B cell (primary cell): ENCODE measurements around the gene EPB41L4B. TPM values are rescaled to one million over a fixed set of nuclear protein-coding genes. Genes with fewer than 3 reads are reported as not detected.

Source experiments
- ATAC-seq: fragments of 200-7000 bp; cut with Tn5 transposase; one replicate; pipeline ENCODE4 v1.10.0; 2021; ENCODE audit warnings: low read depth, mild to moderate bottlenecking, moderate number of reproducible peaks, moderate library complexity
- CTCF ChIA-PET: fragments of 350-600 bp; sonication (Branson Sonifier 250); formaldehyde crosslinking; loops from one replicate; lab custom pipeline; 2021; ENCODE audit warnings: antibody characterized with exemption, inconsistent platforms; lab: Charles Lee
- POLR2A ChIA-PET: fragments of 350-600 bp; sonication (Branson Sonifier 250); formaldehyde crosslinking; loops from one replicate; lab custom pipeline; 2021; ENCODE audit warnings: antibody characterized with exemption; lab: Charles Lee
- DNase-seq: peaks from one replicate; pipeline ENCODE4 v3.0.0; 2013
- H2AFZ ChIP-seq: 2 replicates; pipeline ENCODE4 v1.6.1; 2012; ENCODE audit warnings: mild to moderate bottlenecking, low read depth, low read length; ENCODE audit not compliant: insufficient read depth, poor library complexity, severe bottlenecking
- H3K27ac ChIP-seq, 2 donors: 1 replicate in 1 of 2; 2 replicates in 1 of 2; pipeline ENCODE4 v1.5.1; 2012 to 2013; ENCODE audit warnings: low read length in 2 of 2, mild to moderate bottlenecking in 2 of 2, moderate library complexity in 1 of 2
- H3K27me3 ChIP-seq, 4 experiments: fragments of 200-600 bp in 1 of 4; sonication (generic) in 1 of 4; replicated peaks in 1 of 4; 1 replicate in 2 of 4; 2 replicates in 2 of 4; pipeline versions ENCODE4 v1.6.1 to v1.7.0; 2013 to 2016; ENCODE audit warnings: low read length in 3 of 4, mild to moderate bottlenecking in 2 of 4, mixed read lengths in 1 of 4, moderate library complexity in 1 of 4; ENCODE audit not compliant: insufficient read depth in 4 of 4, control insufficient read depth in 3 of 4; ENCODE audit errors: control extremely low read depth in 1 of 4
- H3K36me3 ChIP-seq, 2 experiments: replicated peaks in 1 of 2; 1 replicate in 1 of 2; 2 replicates in 1 of 2; pipeline versions ENCODE4 v1.6.1 to v1.7.1; 2013; ENCODE audit warnings: low read length in 1 of 2; ENCODE audit not compliant: insufficient read depth in 2 of 2, control insufficient read depth in 1 of 2; ENCODE audit errors: control extremely low read depth in 1 of 2, extremely low read depth in 1 of 2
- H3K4me1 ChIP-seq, 2 donors: fragments of 200-600 bp in 1 of 2; sonication (generic) in 1 of 2; 1 replicate in 1 of 2; 2 replicates in 1 of 2; pipeline versions ENCODE4 v1.5.1 to v1.6.1; 2013 to 2017; ENCODE audit warnings: low read length in 2 of 2; ENCODE audit not compliant: control insufficient read depth in 2 of 2, insufficient read depth in 2 of 2
- H3K4me2 ChIP-seq: replicated peaks from 2 replicates; pipeline ENCODE3; 2012; ENCODE audit warnings: mild to moderate bottlenecking, low read depth, low read length; ENCODE audit not compliant: poor library complexity, severe bottlenecking
- H3K4me3 ChIP-seq, 5 experiments: fragments of 200-600 bp in 1 of 5; sonication (generic) in 1 of 5; 1 replicate in 3 of 5; 2 replicates in 2 of 5; pipeline versions ENCODE4 v1.5.1 to v1.7.0; 2011 to 2016; ENCODE audit warnings: low read length in 4 of 5, mild to moderate bottlenecking in 4 of 5, low read depth in 2 of 5, control low read depth in 1 of 5, moderate library complexity in 1 of 5; ENCODE audit not compliant: insufficient read depth in 1 of 5; ENCODE audit errors: control extremely low read depth in 1 of 5, extremely low read depth in 1 of 5
- H3K79me2 ChIP-seq: fragments of 200-600 bp; sonication (generic); one replicate; pipeline ENCODE4 v1.6.0; 2016; ENCODE audit warnings: low read length; ENCODE audit not compliant: control insufficient read depth, insufficient read depth
- H3K9ac ChIP-seq: fragments of 200-600 bp; sonication (generic); 2 replicates; pipeline ENCODE4 v1.6.1; 2017; ENCODE audit warnings: mild to moderate bottlenecking, low read length, moderate library complexity
- H3K9me3 ChIP-seq, 3 donors: one replicate each; pipeline versions ENCODE4 v1.6.1 to v1.7.1; 2013; ENCODE audit warnings: low read length in 2 of 3; ENCODE audit not compliant: control insufficient read depth in 2 of 3, insufficient read depth in 1 of 3; ENCODE audit errors: control extremely low read depth in 1 of 3
- H4K20me1 ChIP-seq: 2 replicates; pipeline ENCODE4 v1.6.0; 2012; ENCODE audit warnings: mild to moderate bottlenecking, low read length; ENCODE audit not compliant: insufficient read depth, control insufficient read depth, poor library complexity, severe bottlenecking
- H3K27ac Mint-ChIP-seq: one replicate; pipeline ENCODE4 v1.8.0; 2021; ENCODE audit warnings: mixed read lengths
- H3K27me3 Mint-ChIP-seq: one replicate; pipeline ENCODE4 v1.8.0; 2021; ENCODE audit warnings: mixed read lengths
- H3K4me1 Mint-ChIP-seq: one replicate; pipeline ENCODE4 v1.8.0; 2021; ENCODE audit warnings: mixed read lengths
- H3K4me3 Mint-ChIP-seq: one replicate; pipeline ENCODE4 v1.8.0; 2021; ENCODE audit warnings: mixed read lengths
- H3K9me3 Mint-ChIP-seq: one replicate; pipeline ENCODE4 v1.8.0; 2022; ENCODE audit warnings: mixed read lengths; ENCODE audit not compliant: insufficient read depth
- EZH2 ChIP-seq: IDR thresholded peaks from 2 replicates; pipeline ENCODE4 v1.6.1; 2012; ENCODE audit warnings: borderline replicate concordance, low read depth, mild to moderate bottlenecking, moderate library complexity, low read length; ENCODE audit not compliant: insufficient read depth, poor library complexity, severe bottlenecking
- WGBS: methylation state at CpG from one replicate; pipeline ENCODE4 v1.1.5; 2013; ENCODE audit warnings: missing lambda C conversion rate; ENCODE audit not compliant: insufficient coverage; 5-methylcytosine and 5-hydroxymethylcytosine counted together
- intact Hi-C: fragments of 100-400 bp; cut with micrococcal nuclease; formaldehyde crosslinking; loops from one replicate; pipeline ENCODE4 v1.10.0; 2022
- polyA plus RNA-seq: library from polyadenylated mRNA; depleted of rRNA; stranded (reverse); fragments of >200 nt; gene quantifications from 2 replicates; pipeline ENCODE4 v1.2.3, GENCODE V29; 2012
- total RNA-seq, 2 donors: library from RNA; stranded (reverse); fragments of 120-200 nt in 1 of 2; gene quantifications; 1 replicate in 1 of 2; 2 replicates in 1 of 2; pipeline versions ENCODE4 v1.2.3 to v1.2.4, GENCODE V29; 2013 to 2022
- TF ChIP-seq, protein P1 (sequence below): fragments of 200-600 bp; IDR thresholded peaks from one replicate; pipeline ENCODE4 v1.8.0; 2022; ENCODE audit warnings: antibody characterized with exemption, mild to moderate bottlenecking

The EPB41L4B gene
- total and polyA plus RNA-seq, 2 donors (not counting 1 experiment from before 2014, with no cell fraction given), result 2.9 TPM; not detected in 1

DNA sequence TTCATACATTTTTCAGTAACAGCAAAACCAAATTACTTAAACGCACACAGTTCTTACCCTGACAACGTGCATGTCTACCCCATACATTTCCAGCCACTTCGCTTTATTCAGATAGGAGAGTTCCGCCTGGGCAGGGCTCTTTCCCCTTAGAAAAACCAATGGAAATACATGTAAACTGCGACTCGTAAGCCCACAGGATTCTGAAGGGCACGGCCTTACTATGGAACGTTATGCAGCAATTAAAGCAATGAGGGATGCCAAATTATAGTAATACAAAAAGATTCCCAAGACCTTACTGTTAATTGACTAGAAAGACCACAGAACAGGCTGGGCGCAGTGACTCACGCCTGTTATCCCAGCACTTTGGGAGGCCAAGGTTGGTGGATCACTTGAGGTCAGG is 64.5 kb downstream of the EPB41L4B start:
- Mint-ChIP-seq H3K27ac (no peak overlapping the region), H3K27me3 (peaks cover 3% of the 10 kb centered on the region), H3K9me3 (no peaks in the 10 kb centered on the region), H3K4me1 (no peaks in the 10 kb centered on the region), H3K4me3 (no peak overlapping the region)
- H3K4me1 ChIP-seq, result no peaks in the 10 kb centered on the region
- no peak overlapping the region for H3K4me3 ChIP-seq
- ChIA-PET CTCF (no interaction called here), POLR2A (no interaction called here)
- H3K9me3 ChIP-seq, result no peaks in the 10 kb centered on the region
- no peak for ATAC-seq
- no peak overlapping the region for H3K4me2 ChIP-seq
- no peaks in the 10 kb centered on the region for H3K79me2 ChIP-seq
- H4K20me1 ChIP-seq, result no peaks in the 10 kb centered on the region
- DNase-seq, result no peak
- H2AFZ ChIP-seq, result no peak overlapping the region
- intact Hi-C loops, result no loop called here
- TF ChIP-seq, protein P1, sequence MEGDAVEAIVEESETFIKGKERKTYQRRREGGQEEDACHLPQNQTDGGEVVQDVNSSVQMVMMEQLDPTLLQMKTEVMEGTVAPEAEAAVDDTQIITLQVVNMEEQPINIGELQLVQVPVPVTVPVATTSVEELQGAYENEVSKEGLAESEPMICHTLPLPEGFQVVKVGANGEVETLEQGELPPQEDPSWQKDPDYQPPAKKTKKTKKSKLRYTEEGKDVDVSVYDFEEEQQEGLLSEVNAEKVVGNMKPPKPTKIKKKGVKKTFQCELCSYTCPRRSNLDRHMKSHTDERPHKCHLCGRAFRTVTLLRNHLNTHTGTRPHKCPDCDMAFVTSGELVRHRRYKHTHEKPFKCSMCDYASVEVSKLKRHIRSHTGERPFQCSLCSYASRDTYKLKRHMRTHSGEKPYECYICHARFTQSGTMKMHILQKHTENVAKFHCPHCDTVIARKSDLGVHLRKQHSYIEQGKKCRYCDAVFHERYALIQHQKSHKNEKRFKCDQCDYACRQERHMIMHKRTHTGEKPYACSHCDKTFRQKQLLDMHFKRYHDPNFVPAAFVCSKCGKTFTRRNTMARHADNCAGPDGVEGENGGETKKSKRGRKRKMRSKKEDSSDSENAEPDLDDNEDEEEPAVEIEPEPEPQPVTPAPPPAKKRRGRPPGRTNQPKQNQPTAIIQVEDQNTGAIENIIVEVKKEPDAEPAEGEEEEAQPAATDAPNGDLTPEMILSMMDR, result no peak
- no peak for TF ChIP-seq EZH2
- no peaks in the 10 kb centered on the region for H3K27me3 ChIP-seq
- no peak overlapping the region for H3K27ac ChIP-seq
- no peak overlapping the region for H3K9ac ChIP-seq
- H3K36me3 ChIP-seq, result no peaks in the 10 kb centered on the region
- 85% methylated on average over 4 of the region's 10 CpGs for WGBS

DNA sequence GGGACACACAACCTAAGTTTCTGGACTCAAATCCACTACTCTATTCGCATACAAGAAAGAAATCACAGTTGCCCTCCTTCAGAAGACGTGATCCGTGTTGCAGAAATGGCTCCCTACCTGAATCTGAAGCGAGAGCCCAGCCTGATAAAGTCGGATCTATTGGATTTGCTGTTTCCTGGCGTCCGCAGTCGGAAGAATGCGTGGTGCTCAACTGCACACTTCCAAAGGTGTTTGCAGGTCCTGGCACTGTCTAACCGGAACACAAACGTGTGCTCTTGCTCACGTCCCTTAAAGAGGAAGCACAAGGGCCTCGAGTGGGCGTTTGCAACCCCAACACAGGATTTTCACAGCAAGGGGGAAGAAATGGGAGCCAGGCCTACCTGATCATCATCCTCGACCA is 65.5 kb downstream of the EPB41L4B start:
- Histone ChIP-seq H3K4me1 (no peaks in the 10 kb centered on the region), H3K9ac (no peak overlapping the region), H3K9me3 (no peaks in the 10 kb centered on the region), H4K20me1 (no peaks in the 10 kb centered on the region), H3K79me2 (no peaks in the 10 kb centered on the region), H3K27me3 (no peaks in the 10 kb centered on the region), H3K27ac (no peak overlapping the region), H3K36me3 (no peaks in the 10 kb centered on the region), H3K4me3 (no peak overlapping the region), H2AFZ (no peak overlapping the region), H3K4me2 (no peak overlapping the region)
- Mint-ChIP-seq H3K27ac (no peak overlapping the region), H3K9me3 (no peaks in the 10 kb centered on the region), H3K4me3 (no peak overlapping the region), H3K27me3 (peaks cover 3% of the 10 kb centered on the region), H3K4me1 (no peaks in the 10 kb centered on the region)
- CTCF ChIA-PET, result no interaction called here
- POLR2A ChIA-PET, result no interaction called here
- ATAC-seq (no peak), DNase-seq (no peak)
- 83% methylated on average over 13 of the region's 15 CpGs for WGBS
- intact Hi-C loops, result no loop called here
- TF ChIP-seq, protein P1, result no peak
- TF ChIP-seq EZH2, result no peak
